Measurements from ENCODE around the gene GIPC2. TPM values are rescaled to one million over a fixed set of nuclear protein-coding genes. Genes with fewer than 3 reads are reported as not detected.

Gene GIPC2
- total RNA-seq, 2 donors from 2014 or later: 0.79 to 2.1 TPM

GRCh38 chr1:78035121-78035520 lies 10.6 kb upstream of the GIPC2 start:
- no peaks in the 10 kb centered on the region for H3K9me3 Mint-ChIP-seq
- H3K36me3 ChIP-seq (ENCODE audit: control insufficient read depth, insufficient read depth, low read length): no peaks in the 10 kb centered on the region
- H3K27me3 Mint-ChIP-seq (ENCODE audit: insufficient read depth): no peaks in the 10 kb centered on the region
- DNase-seq: no peak
- H3K27ac Mint-ChIP-seq: no peak overlapping the region
- H3K36me3 Mint-ChIP-seq (ENCODE audit: low read depth): no peaks in the 10 kb centered on the region
- H3K4me3 ChIP-seq (ENCODE audit: low read length): no peak overlapping the region
- no peak overlapping the region for H3K4me3 Mint-ChIP-seq
- H3K27me3 ChIP-seq (ENCODE audit: control insufficient read depth, insufficient read depth, low read length, poor library complexity, severe bottlenecking): no peaks in the 10 kb centered on the region
- H3K4me1 ChIP-seq (ENCODE audit: control insufficient read depth, insufficient read depth, low read length): no peaks in the 10 kb centered on the region
- TF ChIP-seq CTCF (conservative IDR thresholded peaks at IDR 0.05): no peak
- no peaks in the 10 kb centered on the region for H3K4me1 Mint-ChIP-seq
- 86 to 89% methylated on average over 2 of the region's 2 CpGs for WGBS, 2 experiments (ENCODE audit: insufficient coverage in 1 of 2, insufficient read length in 1 of 2)
- H3K9ac ChIP-seq (ENCODE audit: extremely low read depth, low read length, poor library complexity, severe bottlenecking): no peak overlapping the region
- no peak overlapping the region for H3K27ac ChIP-seq (ENCODE audit: low read depth, low read length)
- H3K9me3 ChIP-seq (ENCODE audit: control insufficient read depth, low read length): no peaks in the 10 kb centered on the region

GRCh38 chr1:78036450-78036849 lies 9.3 kb upstream of the GIPC2 start:
- Histone ChIP-seq H3K9ac (ENCODE audit: extremely low read depth, low read length, poor library complexity, severe bottlenecking) (no peak overlapping the region), H3K4me1 (ENCODE audit: control insufficient read depth, insufficient read depth, low read length) (no peaks in the 10 kb centered on the region), H3K4me3 (ENCODE audit: low read length) (no peak overlapping the region), H3K27me3 (ENCODE audit: control insufficient read depth, insufficient read depth, low read length, poor library complexity, severe bottlenecking) (no peaks in the 10 kb centered on the region), H3K9me3 (ENCODE audit: control insufficient read depth, low read length) (no peaks in the 10 kb centered on the region), H3K27ac (ENCODE audit: low read depth, low read length) (no peak overlapping the region), H3K36me3 (ENCODE audit: control insufficient read depth, insufficient read depth, low read length) (no peaks in the 10 kb centered on the region)
- no peak for TF ChIP-seq CTCF (conservative IDR thresholded peaks at IDR 0.05)
- H3K27me3 Mint-ChIP-seq (ENCODE audit: insufficient read depth): peaks cover 2% of the 10 kb centered on the region
- DNase-seq: no peak
- WGBS, 2 experiments (ENCODE audit: insufficient coverage in 1 of 2, insufficient read length in 1 of 2): 71 to 93% methylated on average over 1 to 4 of the region's 5 CpGs
- H3K4me1 Mint-ChIP-seq: no peaks in the 10 kb centered on the region
- no peak overlapping the region for H3K4me3 Mint-ChIP-seq
- H3K9me3 Mint-ChIP-seq: no peaks in the 10 kb centered on the region
- H3K36me3 Mint-ChIP-seq (ENCODE audit: low read depth): no peaks in the 10 kb centered on the region
- no peak overlapping the region for H3K27ac Mint-ChIP-seq

- Mint-ChIP-seq H3K9me3 (no peaks in the 10 kb centered on the region), H3K27ac (no peak overlapping the region), H3K4me3 (no peak overlapping the region), H3K36me3 (ENCODE audit: low read depth) (no peaks in the 10 kb centered on the region), H3K4me1 (no peaks in the 10 kb centered on the region), H3K27me3 (ENCODE audit: insufficient read depth) (peaks cover 7% of the 10 kb centered on the region)
- Histone ChIP-seq H3K27me3 (ENCODE audit: control insufficient read depth, insufficient read depth, low read length, poor library complexity, severe bottlenecking) (peaks cover 6% of the 10 kb centered on the region), H3K36me3 (ENCODE audit: control insufficient read depth, insufficient read depth, low read length) (no peaks in the 10 kb centered on the region), H3K9ac (ENCODE audit: extremely low read depth, low read length, poor library complexity, severe bottlenecking) (no peak overlapping the region), H3K9me3 (ENCODE audit: control insufficient read depth, low read length) (no peaks in the 10 kb centered on the region), H3K4me1 (ENCODE audit: control insufficient read depth, insufficient read depth, low read length) (no peaks in the 10 kb centered on the region), H3K27ac (ENCODE audit: low read depth, low read length) (no peak overlapping the region), H3K4me3 (ENCODE audit: low read length) (no peak overlapping the region)
- WGBS, 2 experiments (ENCODE audit: insufficient coverage in 1 of 2, insufficient read length in 1 of 2): 85% methylated on average over 2 of the region's 2 CpGs; no CpG with 5 or more reads in 1 of the 2 experiments
- DNase-seq: no peak
- no peak for TF ChIP-seq CTCF (conservative IDR thresholded peaks at IDR 0.05)
These were observed 7.7 kb upstream of the GIPC2 start for GRCh38 chr1:78038071-78038470.

All from endodermal cell (in vitro differentiated cells).